Neuron (in vitro differentiated cells): ENCODE results near the gene DGLUCY.
A peak's percentile ranks its signal among the peaks of the same experiment; 100 is the strongest.
"Not testable (repeated sequence)": the region's sequence is repeated elsewhere in the genome, so short reads cannot be mapped to it uniquely, and the experiment has no call there.

ENCODE experiments used
- H2AFZ ChIP-seq: one replicate; pipeline ENCODE4 v1.6.1; 2013; ENCODE audit warnings: low read depth, mild to moderate bottlenecking, inconsistent platforms, low read length, moderate library complexity
- H3K27me3 ChIP-seq: one replicate; pipeline ENCODE4 v1.6.1; 2013; ENCODE audit warnings: low read length; ENCODE audit not compliant: insufficient read depth
- H3K36me3 ChIP-seq: one replicate; pipeline ENCODE4 v1.6.1; 2013; ENCODE audit warnings: low read length; ENCODE audit not compliant: insufficient read depth
- H3K4me1 ChIP-seq: one replicate; pipeline ENCODE4 v1.6.1; 2013; ENCODE audit warnings: low read length; ENCODE audit not compliant: insufficient read depth
- H3K4me3 ChIP-seq: 2 replicates; pipeline ENCODE4 v1.5.1; 2013; ENCODE audit warnings: mild to moderate bottlenecking, low read length, moderate library complexity
- H3K9me3 ChIP-seq: one replicate; pipeline ENCODE4 v1.6.1; 2013; ENCODE audit warnings: low read length

The DGLUCY gene

GRCh38 chr14:91263329-91263728, 149.5 kb downstream of the DGLUCY start:
- peaks cover 12% of the 10 kb centered on the region for H3K27me3 ChIP-seq
- H3K4me1 ChIP-seq = no peaks in the 10 kb centered on the region
- H3K36me3 ChIP-seq = no peaks in the 10 kb centered on the region
- H3K9me3 ChIP-seq = no peaks in the 10 kb centered on the region
- H2AFZ ChIP-seq = no peak overlapping the region
- no peak overlapping the region for H3K4me3 ChIP-seq

- no peaks in the 10 kb centered on the region for H3K36me3 ChIP-seq
Observed at GRCh38 chr14:91264151-91265150, 150.6 kb downstream of the DGLUCY start.

GRCh38 chr14:91265404-91265803, 151.5 kb downstream of the DGLUCY start:
- H2AFZ ChIP-seq = no peak overlapping the region
- no peaks in the 10 kb centered on the region for H3K9me3 ChIP-seq
- H3K4me1 ChIP-seq = no peaks in the 10 kb centered on the region
- no peak overlapping the region for H3K4me3 ChIP-seq
- peaks cover under 1% of the 10 kb centered on the region for H3K36me3 ChIP-seq
- H3K27me3 ChIP-seq = peaks cover 12% of the 10 kb centered on the region

More at GRCh38 chr14:91264151-91265150, 150.6 kb downstream of the DGLUCY start:
- Histone ChIP-seq H3K4me1 (no peaks in the 10 kb centered on the region), H3K27me3 (peaks cover 12% of the 10 kb centered on the region), H3K4me3 (peak overlapping the region; percentile 2), H2AFZ (no peak overlapping the region), H3K9me3 (no peaks in the 10 kb centered on the region)

DNA sequence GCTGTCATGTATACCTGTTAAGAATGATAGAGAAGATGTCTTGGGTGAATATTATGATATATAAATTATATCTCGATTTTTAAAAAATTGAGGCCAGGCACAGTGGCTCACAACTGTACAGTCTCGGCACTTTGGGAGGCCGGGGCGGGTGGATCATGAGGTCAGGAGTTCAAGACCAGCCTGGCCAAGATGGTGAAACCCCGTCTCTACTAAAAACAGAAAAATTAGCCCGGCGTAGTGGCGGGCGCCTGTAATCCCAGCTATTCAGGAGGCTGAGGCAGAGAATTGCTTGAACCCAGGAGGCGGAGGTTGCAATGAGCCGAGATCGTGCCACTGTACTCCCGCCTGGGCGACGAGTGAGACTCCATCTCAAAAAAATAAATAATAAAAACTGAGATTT, 152.4 kb downstream of the DGLUCY start:
- H2AFZ ChIP-seq, H3K36me3 ChIP-seq, H3K4me1 ChIP-seq, H3K9me3 ChIP-seq, H3K4me3 ChIP-seq: not testable (repeated sequence)
- peaks cover 12% of the 10 kb centered on the region for H3K27me3 ChIP-seq

DNA sequence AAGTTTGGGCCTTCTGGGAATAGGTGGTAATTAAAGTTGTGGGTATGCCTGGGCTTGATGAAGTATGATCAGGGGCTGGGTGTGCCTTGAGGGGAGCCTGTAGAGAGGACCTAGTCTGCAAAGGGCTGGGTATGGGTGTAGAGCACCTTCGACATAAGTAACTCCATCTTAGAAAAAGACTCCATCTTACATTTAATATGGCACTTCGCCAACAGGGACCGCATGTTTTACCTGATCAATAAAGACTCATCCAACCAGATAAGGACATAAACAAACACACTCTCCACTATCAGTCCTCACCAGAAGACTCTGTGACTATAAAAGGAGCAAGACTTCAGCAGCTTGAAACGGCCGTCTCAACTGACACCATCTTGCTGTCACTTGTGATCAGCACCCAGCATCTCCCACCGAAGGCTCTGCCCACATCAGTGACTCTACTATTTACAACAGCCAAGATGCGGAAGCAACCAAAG, 154.1 kb downstream of the DGLUCY start:
- Histone ChIP-seq H2AFZ (no peak overlapping the region), H3K36me3 (peaks cover 14% of the 10 kb centered on the region), H3K27me3 (peaks cover 12% of the 10 kb centered on the region), H3K4me3 (no peak overlapping the region), H3K9me3 (no peaks in the 10 kb centered on the region), H3K4me1 (no peaks in the 10 kb centered on the region)

GRCh38 chr14:91269076-91269991, 155.5 kb downstream of the DGLUCY start:
- H3K4me1 ChIP-seq = no peaks in the 10 kb centered on the region
- peaks cover 7% of the 10 kb centered on the region for H3K27me3 ChIP-seq
- peaks cover 22% of the 10 kb centered on the region for H3K36me3 ChIP-seq
- no peaks in the 10 kb centered on the region for H3K9me3 ChIP-seq
- H3K4me3 ChIP-seq = no peak overlapping the region
- no peak overlapping the region for H2AFZ ChIP-seq

GRCh38 chr14:91270188-91270587, 156.3 kb downstream of the DGLUCY start:
- Histone ChIP-seq H3K9me3 (no peaks in the 10 kb centered on the region), H3K4me1 (no peaks in the 10 kb centered on the region), H3K27me3 (no peaks in the 10 kb centered on the region), H2AFZ (no peak overlapping the region), H3K4me3 (no peak overlapping the region), H3K36me3 (peaks cover 30% of the 10 kb centered on the region)

- H3K36me3 ChIP-seq = peaks cover 30% of the 10 kb centered on the region
- H3K27me3 ChIP-seq = no peaks in the 10 kb centered on the region
- H2AFZ ChIP-seq = no peak overlapping the region
- H3K4me1 ChIP-seq = no peaks in the 10 kb centered on the region
- H3K9me3 ChIP-seq = no peaks in the 10 kb centered on the region
- no peak overlapping the region for H3K4me3 ChIP-seq
Observed at GRCh38 chr14:91270619-91271018, 156.7 kb downstream of the DGLUCY start.

GRCh38 chr14:91271639-91272038, 157.8 kb downstream of the DGLUCY start:
- Histone ChIP-seq H2AFZ (no peak overlapping the region), H3K9me3 (no peaks in the 10 kb centered on the region), H3K4me1 (no peaks in the 10 kb centered on the region), H3K4me3 (no peak overlapping the region), H3K36me3 (peaks cover 36% of the 10 kb centered on the region), H3K27me3 (no peaks in the 10 kb centered on the region)

GRCh38 chr14:91272341-91273272, 158.7 kb downstream of the DGLUCY start:
- no peak overlapping the region for H3K4me3 ChIP-seq
- no peaks in the 10 kb centered on the region for H3K9me3 ChIP-seq
- H3K4me1 ChIP-seq = no peaks in the 10 kb centered on the region
- H3K27me3 ChIP-seq = no peaks in the 10 kb centered on the region
- no peak overlapping the region for H2AFZ ChIP-seq
- peaks cover 46% of the 10 kb centered on the region for H3K36me3 ChIP-seq

- Histone ChIP-seq H2AFZ (no peak overlapping the region), H3K36me3 (peaks cover 53% of the 10 kb centered on the region), H3K4me3 (no peak overlapping the region), H3K4me1 (no peaks in the 10 kb centered on the region), H3K27me3 (no peaks in the 10 kb centered on the region), H3K9me3 (no peaks in the 10 kb centered on the region)
Observed at GRCh38 chr14:91273273-91273884, 159.5 kb downstream of the DGLUCY start.

DNA sequence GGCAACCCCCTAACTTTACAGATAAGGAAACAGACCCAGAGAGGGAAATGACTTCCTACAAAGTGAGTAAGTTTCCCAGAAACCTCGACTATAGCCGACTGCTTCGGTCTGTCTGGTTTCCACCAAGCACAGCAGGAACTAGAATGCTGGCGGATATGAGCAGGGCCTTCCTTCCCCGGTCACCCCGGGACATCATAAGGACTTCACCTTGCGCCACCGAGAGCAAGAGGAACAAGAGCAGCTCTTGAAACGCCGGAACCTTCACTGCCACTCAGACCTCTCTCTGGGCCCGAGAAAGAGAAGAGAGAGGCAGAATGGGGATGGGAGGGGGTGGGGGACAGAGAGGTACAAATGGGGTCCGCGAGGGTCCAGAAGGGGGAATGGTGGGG, 160.0 kb downstream of the DGLUCY start:
- H3K27me3 ChIP-seq = no peaks in the 10 kb centered on the region
- no peak overlapping the region for H2AFZ ChIP-seq
- H3K9me3 ChIP-seq = no peaks in the 10 kb centered on the region
- H3K4me3 ChIP-seq = no peak overlapping the region
- H3K4me1 ChIP-seq = no peaks in the 10 kb centered on the region
- H3K36me3 ChIP-seq = peaks cover 56% of the 10 kb centered on the region
